Vagina (tissue), 2 donors: Measurements from ENCODE around the gene PCDHGA10. TPM values are rescaled to one million over a fixed set of nuclear protein-coding genes. Genes with fewer than 3 reads are reported as not detected.
A peak's percentile ranks its signal among the peaks of the same experiment; 100 is the strongest.
"Not testable (repeated sequence)": the region's sequence is repeated elsewhere in the genome, so short reads cannot be mapped to it uniquely, and the experiment has no call there.

ENCODE experiments used
- DNase-seq, 2 donors: peaks; one replicate each; pipeline ENCODE4 v3.0.0-alpha.2; 2017; ENCODE audit errors: extremely low spot score in 2 of 2
- H3K27ac ChIP-seq: fragments of 200-600 bp; sonication (generic); one replicate; pipeline ENCODE4 v1.5.1; 2019
- H3K27me3 ChIP-seq: fragments of 200-600 bp; sonication (generic); one replicate; pipeline ENCODE4 v1.5.1; 2019
- H3K36me3 ChIP-seq, 2 donors: fragments of 200-600 bp; sonication (generic); one replicate each; pipeline ENCODE4 v1.5.1; 2017 to 2019
- H3K4me1 ChIP-seq: fragments of 200-600 bp; sonication (generic); one replicate; pipeline ENCODE4 v1.5.1; 2019
- H3K4me3 ChIP-seq, 2 donors: fragments of 200-600 bp; sonication (generic); 1 replicate in 1 of 2; 2 replicates in 1 of 2; pipeline ENCODE4 v1.5.1; 2016 to 2019
- H3K9me3 ChIP-seq: fragments of 200-600 bp; sonication (generic); one replicate; pipeline ENCODE4 v1.5.1; 2019
- CTCF ChIP-seq, 3 experiments: fragments of 450-650 bp in 2 of 3; fragments of 200-600 bp in 1 of 3; sonication (generic) in 1 of 3; IDR thresholded peaks; one replicate each; pipeline ENCODE4 v1.5.1; 2017 to 2019; ENCODE audit warnings: antibody characterized with exemption in 3 of 3, mild to moderate bottlenecking in 2 of 3, moderate library complexity in 2 of 3
- POLR2A ChIP-seq, 2 donors: fragments of 450-650 bp; IDR thresholded peaks; one replicate each; pipeline ENCODE4 v1.6.1; 2017; ENCODE audit warnings: antibody characterized with exemption in 2 of 2, mild to moderate bottlenecking in 2 of 2, moderate library complexity in 2 of 2
- POLR2AphosphoS5 ChIP-seq, 2 donors: sonication (generic); formaldehyde crosslinking; IDR thresholded peaks; one replicate each; pipeline ENCODE4 v1.9.0; 2017; ENCODE audit warnings: antibody characterized with exemption in 2 of 2, mild to moderate bottlenecking in 2 of 2, low read depth in 1 of 2; ENCODE audit not compliant: insufficient read depth in 1 of 2
- intact Hi-C: fragments of 100-400 bp; cut with DNase I; formaldehyde crosslinking; loops from one replicate; pipeline ENCODE4 v1.15.1; 2023
- total RNA-seq: library from RNA; depleted of rRNA; stranded (reverse); fragments of >200 nt; gene quantifications from one replicate; pipeline ENCODE4 v1.2.3, GENCODE V29; 2016

Gene PCDHGA10
- total RNA-seq, 1 donor from 2014 or later: 10.6 TPM

- peaks cover 83% of the 10 kb centered on the region for H3K9me3 ChIP-seq
- no peak overlapping the region for H3K27ac ChIP-seq
- no peaks in the 10 kb centered on the region for H3K4me1 ChIP-seq
- intact Hi-C loops: no loop called here
- TF ChIP-seq POLR2A (IDR thresholded peaks at IDR 0.05): no peak
- TF ChIP-seq POLR2AphosphoS5 (IDR thresholded peaks at IDR 0.05; ENCODE audit: insufficient read depth in 1 of 2, low read depth in 1 of 2): no peak
- TF ChIP-seq CTCF (IDR thresholded peaks at IDR 0.05): no peak
- H3K4me3 ChIP-seq: no peak overlapping the region
- DNase-seq: no peak
- peaks cover 0 to 15% of the 10 kb centered on the region in 2 donors for H3K36me3 ChIP-seq
- no peaks in the 10 kb centered on the region for H3K27me3 ChIP-seq
Measured at GRCh38 chr5:141371572-141372475, 41.0 kb upstream of the PCDHGA10 start.

GRCh38 chr5:141373673-141374317 is 39.0 kb upstream of the PCDHGA10 start, which contains the start of gene PCDHGA6:
TSS of gene PCDHGA6 (plus strand) at chr5:141373891. CDS start at chr5:141374084, 193 bp downstream.
- intact Hi-C loops: no loop called here
- Histone ChIP-seq H3K4me1 (no peaks in the 10 kb centered on the region), H3K27ac (no peak within 1 kb of the TSS), H3K36me3 (peaks cover 0 to 15% of the 10 kb centered on the region in 2 donors), H3K27me3 (no peaks in the 10 kb centered on the region), H3K9me3 (peaks cover 87% of the 10 kb centered on the region), H3K4me3 (peak within 1 kb of the TSS; percentile 1 to 26)
- DNase-seq: no peak
- TF ChIP-seq POLR2AphosphoS5 (IDR thresholded peaks at IDR 0.05; ENCODE audit: insufficient read depth in 1 of 2, low read depth in 1 of 2) (peak in 1 of 2 donors; percentile 15), POLR2A (IDR thresholded peaks at IDR 0.05) (no peak), CTCF (IDR thresholded peaks at IDR 0.05) (peak in 1 of 3 experiments; percentile 8)

- H3K36me3 ChIP-seq: peaks cover 0 to 15% of the 10 kb centered on the region in 2 donors
- no peaks in the 10 kb centered on the region for H3K4me1 ChIP-seq
- peak overlapping the region in 1 of 2 donors; percentile 1 for H3K4me3 ChIP-seq
- intact Hi-C loops: no loop called here
- no peak for DNase-seq
- no peaks in the 10 kb centered on the region for H3K27me3 ChIP-seq
- H3K27ac ChIP-seq: no peak overlapping the region
- H3K9me3 ChIP-seq: peaks cover 89% of the 10 kb centered on the region
- TF ChIP-seq POLR2A (IDR thresholded peaks at IDR 0.05): no peak
- no peak for TF ChIP-seq POLR2AphosphoS5 (IDR thresholded peaks at IDR 0.05; ENCODE audit: insufficient read depth in 1 of 2, low read depth in 1 of 2)
- TF ChIP-seq CTCF (IDR thresholded peaks at IDR 0.05): no peak
Measured at GRCh38 chr5:141374627-141375026, 38.2 kb upstream of the PCDHGA10 start.

GRCh38 chr5:141375444-141376155 is 37.2 kb upstream of the PCDHGA10 start:
- H3K27ac ChIP-seq, H3K4me3 ChIP-seq, H3K4me1 ChIP-seq, H3K27me3 ChIP-seq, intact Hi-C loops, DNase-seq: not testable (repeated sequence)
- Histone ChIP-seq H3K9me3 (peaks cover 81% of the 10 kb centered on the region), H3K36me3 (peaks cover 0 to 12% of the 10 kb centered on the region in 2 donors)
